NCI-H1105 treated with DMSO at 0.1 percent for 48 hours (cell line): ENCODE results near the gene LPP.

ENCODE experiments used
- DNase-seq: peaks from one replicate; lab custom pipeline; 2025; lab: John Stamatoyannopoulos, UW

LPP gene

DNA sequence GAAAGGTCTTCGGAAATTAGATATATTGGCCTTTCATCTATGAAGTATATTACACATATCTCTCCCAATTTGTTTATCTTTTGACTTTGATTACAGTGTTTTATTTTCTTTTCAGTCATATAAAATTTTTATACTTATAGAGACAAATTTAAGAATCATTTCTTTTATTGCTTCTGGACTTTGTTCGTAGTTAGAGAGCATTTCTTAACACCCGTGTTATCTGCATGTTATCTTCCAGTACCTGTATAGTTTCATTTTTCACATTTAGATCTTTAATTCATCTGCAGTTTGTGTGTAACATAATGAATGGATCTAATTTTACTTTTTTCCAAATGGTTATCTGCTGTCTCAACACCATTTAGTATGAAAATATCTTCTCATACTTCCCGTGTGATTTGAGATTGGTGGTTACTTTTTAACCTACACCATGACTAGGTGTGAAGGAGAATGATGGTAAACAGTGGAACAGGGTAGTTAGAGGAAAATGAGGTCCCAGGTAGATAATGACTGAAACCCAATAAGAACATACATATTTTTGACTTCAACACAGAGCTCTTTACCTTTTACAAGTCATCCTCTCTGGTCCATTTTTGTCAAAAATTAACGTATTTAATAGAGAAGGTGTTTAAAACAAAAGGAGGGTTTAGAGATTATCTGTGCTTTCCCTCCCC lies 99.3 kb downstream of the LPP start:
- no peak for DNase-seq

DNA sequence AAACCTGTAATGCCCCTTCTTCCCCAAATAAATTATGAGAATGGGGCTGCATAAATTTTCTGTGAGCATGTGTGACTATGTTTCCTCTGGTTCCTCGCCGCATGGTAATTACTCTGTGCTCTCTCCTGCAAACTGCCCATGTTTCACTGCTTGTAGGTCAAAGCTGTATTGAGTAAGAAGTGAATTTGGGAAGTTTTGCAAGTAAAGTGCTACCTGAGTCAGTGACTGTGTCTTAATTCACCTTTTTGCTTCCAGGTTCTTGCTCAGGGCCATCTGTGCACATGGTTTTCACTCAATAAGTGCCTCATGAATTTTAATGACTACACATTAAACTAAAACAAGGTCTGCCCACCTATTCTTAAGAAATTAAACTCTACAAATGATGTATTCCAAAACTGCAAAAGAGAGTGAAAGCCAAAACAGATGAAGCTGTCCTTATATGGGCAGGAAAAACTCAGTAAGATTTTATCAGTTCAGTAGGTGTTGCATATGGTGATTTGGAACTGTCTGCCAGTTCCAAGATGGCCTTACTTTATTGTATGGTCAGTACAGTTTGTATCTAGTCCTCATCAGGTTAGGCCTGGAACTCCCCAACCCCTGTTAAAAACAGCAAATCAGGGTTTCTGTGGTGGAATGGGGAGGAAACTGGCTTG lies 100.0 kb downstream of the LPP start:
- no peak for DNase-seq

DNA sequence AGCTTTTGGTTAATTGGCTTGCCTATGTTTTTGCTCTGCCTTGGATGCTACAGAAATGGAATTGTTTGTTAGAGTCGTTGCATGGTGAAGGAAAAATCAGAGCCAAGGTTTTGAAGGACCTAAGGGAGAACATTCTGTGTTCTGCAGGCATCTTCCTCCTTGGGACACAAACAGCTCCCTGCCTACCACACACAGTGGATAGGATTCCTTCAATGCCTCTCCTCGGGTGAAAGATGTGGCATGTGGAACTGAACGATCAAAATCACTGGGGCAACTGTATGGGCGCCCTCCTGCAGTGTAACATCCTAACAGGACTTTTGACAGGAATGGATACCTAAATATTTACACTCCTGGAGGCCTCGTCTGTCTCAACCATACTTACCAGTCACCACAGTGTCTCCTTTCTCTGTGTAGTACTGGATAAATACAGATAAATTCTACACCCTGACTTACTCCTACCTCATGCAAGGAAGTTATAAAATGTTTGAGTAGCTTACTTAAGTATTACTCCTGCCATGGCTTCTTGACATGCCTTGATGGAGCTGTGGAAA lies 100.6 kb downstream of the LPP start:
- DNase-seq, result no peak

DNA sequence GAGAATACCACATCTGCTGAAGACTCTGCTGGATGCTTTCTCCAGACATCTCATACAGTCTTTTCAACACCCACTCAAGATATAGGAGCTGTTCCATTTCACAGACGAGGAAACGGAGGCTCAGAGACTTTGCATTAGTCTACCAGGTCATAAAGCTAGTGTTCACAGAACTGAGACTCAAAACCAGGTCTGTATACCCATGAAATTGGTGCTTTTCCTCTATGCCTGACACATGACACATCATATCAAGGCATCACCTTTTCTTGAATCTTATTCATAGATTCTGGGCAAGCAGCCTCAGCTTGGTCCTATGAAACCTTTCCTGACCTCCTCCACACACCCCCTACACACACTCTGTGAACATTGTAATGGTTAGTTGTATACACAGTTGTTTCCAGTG lies 101.2 kb downstream of the LPP start:
- DNase-seq, result no peak

DNA sequence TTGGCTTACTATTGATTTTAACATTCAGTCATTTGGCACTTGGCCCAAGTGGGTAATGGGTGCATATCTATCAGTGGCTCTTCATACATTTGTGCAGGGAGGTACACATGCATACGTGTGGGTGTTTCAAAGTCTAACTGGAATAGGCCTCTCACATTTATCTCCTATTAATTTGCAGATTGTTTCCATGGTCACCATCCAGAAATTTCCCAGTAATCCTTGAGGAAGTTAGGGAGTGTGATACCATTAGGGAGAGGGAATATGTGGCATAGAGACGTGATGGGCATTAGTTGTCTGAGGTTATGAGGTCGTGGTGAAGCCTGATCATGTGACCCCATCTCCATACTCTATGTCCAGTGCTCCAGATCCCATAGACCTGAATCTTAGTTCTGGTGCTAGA lies 102.8 kb downstream of the LPP start:
- DNase-seq, result no peak

DNA sequence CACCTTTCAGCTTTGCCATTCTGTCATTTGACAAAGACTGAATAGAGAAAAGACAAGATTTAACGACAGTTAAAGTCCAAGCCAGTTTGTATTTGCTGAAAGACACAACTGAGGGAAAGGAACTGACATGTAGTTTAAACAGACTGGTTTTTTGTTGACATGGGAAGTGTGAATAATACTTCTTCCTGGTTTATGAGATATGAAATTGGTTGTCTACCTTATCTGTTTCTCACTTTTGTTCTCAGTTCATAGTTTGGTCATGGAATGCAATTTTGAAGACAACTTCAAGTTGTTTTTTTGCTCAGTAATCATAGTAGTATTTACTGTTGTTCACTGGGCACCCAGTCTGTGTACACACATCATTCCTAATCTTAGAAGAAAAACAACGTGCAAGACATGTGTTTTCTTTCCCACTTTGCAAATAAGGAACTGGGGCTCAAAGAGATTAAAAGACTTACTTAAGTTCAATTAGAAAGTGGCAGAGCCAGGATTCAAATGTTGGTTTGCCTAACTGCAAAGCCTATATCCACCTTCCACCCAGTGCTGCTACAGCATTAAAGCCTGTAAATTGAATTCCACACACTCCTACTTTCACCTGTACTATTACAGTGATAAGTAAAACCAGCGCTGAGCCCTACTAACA lies 103.5 kb downstream of the LPP start:
- no peak for DNase-seq

DNA sequence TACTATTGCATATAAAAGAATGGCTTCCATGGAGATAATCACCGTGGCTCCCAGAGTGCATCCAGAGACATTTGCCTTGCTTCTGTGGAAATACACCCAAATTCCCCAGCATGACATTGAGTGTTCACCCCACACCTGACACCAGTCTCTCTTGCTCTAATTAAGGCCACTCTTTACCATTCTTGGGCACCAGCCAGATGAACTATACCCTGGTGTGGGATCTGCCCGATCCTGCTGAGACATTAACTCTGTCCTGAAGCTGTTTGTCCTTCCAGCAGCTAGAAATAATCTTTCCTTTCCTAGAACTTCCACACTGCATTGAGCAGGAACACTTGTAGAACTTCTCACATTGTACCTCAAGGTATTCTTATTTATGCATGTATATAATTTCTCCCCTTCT lies 105.2 kb downstream of the LPP start:
- DNase-seq, result no peak

DNA sequence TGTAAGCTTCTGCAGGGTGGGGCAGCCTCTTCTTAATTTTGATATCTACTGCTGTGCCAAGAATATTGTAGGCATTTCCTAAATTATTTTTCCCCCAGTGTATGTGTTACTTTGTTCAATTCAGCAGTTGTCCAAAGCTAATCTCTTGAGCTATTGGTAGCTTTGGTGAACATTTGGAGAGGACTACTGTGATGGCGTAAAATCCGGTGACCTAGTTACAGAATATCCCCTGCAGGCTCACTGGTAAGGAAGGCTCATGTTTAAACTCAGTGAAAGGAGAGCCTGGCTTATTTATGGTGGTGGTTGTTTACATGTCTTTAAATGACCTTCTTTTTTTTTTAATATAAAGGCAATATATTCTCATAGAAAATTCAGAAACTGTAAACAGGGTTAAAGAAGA lies 105.6 kb downstream of the LPP start:
- no peak for DNase-seq

DNA sequence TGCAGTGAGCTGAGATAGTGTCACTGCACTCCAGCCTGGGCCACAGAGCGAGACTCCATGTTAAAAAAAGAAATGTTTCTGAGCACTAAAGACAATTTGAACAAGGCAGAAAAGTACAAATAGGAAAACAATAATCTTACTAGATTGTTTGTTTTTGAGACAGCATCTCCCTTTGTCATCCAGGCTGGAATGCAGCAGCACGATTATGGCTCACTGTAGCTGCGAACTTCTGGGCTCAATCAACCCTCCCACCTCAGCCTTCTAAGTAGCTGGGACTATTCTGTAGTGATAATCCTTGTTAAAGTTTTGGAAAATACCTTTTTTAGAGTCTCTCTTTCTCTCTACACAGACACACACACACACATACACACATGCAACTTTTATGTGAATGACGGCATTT lies 107.1 kb downstream of the LPP start:
- no peak for DNase-seq

DNA sequence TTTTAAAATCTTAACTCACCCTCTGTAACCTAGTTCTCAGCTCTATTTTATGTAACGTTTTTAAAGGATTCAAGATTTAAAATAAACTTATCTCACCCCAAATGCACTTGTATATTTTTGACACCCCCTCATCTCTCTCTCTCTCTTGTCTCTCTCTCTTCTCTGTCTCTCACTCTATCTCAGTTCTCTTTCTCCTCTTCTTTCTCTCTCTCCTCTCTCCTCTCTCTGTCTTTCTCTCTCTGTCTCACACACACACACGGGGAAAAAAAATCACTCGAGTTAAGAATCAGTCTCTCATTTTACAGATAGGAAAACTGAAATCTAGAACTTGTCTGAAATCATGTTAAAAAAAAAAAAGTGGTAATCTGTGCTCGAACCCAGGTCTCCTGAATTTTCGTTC lies 108.5 kb downstream of the LPP start:
- no peak for DNase-seq

DNA sequence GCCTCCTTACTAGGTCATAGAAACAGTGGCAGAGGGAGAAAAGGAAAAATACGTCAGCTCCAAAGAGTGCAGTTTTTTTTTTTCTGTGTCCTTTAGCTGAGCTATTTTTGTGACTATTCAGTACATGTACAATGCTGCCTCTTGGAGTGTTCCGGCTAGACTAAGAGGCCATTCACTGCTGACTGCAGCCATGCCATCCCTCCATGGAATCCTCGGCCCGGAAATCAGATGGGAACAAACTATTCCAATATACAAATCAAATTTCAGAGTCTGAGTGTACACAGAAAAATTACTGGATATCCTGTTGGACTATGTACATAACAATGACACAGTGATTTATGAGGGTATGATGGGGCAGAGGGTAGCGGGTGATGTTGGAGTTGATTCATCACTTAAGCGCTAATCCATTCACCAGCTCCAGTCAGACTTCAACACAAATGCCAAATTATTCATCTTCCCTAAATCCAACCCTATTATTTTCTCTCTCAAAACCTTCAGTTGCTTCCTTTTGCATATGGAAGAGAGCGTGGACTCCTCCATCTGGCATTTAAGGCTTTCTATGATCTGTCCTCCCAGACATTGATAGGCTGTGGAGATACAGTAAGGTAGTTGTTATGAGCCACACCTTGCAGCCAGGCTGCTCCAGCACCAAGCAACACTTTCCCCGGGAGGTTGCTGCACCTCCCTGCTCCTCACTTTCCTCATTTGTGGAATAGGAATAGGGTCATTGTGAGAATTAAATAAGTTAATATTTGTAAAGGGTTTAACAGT lies 109.1 kb downstream of the LPP start:
- DNase-seq, result no peak

DNA sequence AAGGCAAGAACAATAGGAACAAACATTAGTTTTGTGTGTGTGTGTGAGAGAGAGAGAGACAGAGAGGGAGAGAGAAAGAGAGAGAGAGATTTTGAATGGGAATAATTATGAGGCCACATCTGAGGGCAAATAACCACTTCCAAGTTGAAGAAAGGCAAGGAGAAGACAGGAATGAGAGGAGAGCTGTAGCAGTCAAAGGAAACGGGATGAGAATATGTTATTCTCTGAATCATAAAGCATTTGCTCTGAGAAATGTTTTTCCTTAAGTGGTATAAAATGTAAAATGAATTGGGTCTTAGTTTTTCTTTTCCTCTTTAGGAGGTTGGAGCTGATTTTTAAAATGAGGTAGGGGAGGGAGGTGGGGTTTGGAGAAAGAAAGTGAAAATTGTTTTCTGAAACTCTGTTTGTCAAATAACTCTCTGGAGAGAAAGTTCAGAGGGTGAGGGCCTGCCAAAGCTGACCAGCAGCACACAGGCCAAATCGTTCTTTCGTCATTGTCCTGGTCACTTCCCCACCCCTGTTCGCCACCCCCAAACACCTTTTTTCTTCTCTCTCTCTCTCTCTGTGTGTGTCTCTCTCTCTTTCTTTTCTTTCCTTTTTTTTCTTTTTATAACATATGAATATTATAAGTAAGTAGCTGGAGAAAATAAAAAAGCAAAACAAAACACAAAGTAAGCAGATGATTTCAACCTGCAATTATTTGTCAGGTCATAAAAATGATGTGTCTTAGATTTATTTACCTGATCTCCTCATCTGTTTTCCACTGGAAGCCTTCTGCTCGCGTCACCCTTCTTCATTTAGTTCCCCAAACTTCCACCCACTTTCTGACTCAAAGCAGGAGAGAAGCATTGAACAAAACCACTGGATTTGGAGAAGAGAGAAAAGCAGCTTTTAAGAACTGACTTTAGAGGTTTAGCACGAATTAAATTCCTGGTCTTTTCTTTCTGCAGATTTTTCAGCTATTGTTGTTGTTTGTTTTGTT lies 110.6 kb downstream of the LPP start:
- no peak for DNase-seq

DNA sequence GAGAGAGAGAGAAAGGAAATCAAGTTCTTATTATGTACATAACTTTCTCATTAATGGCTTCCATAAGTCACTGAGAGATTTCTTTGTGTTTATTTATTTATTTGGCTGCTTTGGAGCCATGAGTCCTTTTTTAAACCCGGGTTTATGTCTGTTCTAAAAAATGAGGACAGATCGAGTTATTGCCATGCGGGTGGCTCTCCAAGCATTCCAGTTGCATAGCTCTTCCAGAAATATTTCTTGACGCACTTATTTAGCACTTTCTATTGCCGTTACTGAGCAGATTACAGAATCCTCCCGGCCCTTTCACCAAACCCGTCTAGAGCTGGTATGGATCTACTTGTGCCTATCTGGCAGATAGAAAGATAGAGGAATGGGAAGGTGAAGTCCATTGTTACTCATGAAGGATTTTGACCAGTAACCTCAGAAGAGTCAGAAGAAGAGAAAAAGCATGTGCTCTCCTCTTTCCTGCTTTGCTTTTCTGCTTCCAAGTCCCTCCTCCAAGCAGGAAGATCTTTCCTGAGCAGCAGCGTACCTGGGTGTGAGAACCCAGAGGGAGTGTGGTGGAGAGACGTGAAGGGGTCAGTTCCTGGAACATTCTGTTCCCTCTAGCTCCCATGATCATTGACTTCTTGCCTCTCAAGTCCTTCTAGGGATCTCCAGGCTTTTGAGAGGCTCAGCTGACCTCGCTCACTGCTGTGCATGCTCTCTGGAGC lies 112.8 kb downstream of the LPP start:
- no peak for DNase-seq

DNA sequence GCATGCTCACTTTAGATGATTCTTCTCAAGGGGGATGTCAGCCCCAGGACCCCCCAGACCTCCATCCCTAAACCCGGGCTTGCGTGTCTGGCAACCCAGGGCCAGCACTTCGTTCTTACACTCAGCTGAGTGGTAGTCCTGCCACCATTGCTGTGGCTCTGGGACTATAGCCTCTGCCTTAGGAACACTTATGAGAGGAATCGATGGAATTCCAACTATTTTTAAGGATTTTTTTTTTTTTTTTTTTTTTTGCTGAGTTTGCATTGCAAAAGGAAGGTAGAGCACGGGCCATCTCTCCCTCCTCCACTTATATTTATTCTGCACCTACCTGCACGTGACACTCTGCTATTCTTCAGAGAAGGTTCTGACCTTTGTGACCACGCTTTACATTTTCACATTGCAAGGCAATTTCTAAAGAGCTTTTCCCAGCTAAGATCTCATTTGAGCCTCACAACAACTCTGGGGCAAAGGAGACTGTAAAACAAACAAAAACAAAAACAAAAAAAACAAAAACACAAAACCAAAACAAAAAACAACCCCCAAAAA lies 113.9 kb downstream of the LPP start:
- no peak for DNase-seq

DNA sequence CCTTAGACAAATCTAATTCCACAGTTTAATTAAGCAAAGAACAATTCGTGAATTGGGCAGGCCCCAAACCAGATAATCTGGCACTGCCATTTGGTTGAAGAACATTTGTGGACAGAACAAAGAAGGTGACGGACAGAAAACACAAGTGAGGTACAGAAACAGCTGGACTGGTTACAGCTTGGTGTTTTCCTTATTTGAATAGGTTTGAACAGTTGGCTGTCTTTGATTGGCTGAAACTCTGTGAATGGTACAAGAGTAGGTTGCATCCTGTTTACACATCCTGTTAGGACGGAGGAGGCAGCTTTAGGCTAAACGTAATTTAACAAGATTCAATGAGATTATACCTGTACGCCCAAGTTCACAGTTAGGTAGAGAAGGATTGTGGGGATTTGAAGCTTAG lies 114.4 kb downstream of the LPP start:
- DNase-seq, result no peak

DNA sequence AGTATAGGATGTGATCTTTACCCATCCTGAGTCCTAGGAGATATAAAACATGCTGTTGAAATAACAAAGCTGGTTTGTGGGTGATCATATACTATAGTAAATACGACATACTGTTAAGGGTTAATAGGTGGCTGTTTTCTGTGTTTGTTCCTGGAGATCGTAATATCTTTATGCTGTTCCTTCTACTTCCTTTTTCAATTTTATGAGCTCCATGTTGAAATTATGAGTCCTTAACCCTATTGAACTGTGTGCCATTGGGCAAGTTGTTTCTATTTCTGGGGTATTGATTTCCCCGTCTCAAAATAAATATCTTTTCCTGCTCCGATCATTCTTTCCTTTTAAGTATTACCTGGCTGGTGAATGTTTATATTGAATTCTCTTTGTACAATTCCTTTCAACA lies 115.1 kb downstream of the LPP start:
- DNase-seq, result no peak

DNA sequence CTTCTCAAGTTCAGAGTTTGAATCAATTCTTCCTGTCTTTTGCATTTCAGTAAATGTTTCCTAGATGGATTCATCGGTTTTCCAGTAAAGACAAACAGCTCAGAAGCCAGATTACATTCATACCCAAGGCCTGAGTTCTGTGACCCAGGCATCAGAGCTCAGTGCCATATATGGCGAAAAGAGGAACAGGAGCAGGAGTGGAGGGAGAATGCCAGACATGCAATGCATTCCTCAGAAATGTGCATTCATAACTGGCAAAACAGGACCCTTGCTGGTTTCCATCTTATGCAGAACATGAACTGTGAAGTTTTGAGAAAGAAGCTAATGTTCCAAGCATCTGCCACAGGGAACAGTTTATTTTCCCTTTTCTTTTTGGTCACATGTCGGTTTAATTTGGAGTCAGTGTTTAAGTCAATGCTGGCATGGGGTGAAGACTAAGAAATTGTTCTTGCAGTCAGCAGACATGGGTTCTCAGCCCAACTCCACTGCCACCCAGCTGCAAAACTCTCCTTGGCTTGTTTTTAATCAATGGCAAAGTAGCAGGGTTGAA lies 116.5 kb downstream of the LPP start:
- no peak for DNase-seq

DNA sequence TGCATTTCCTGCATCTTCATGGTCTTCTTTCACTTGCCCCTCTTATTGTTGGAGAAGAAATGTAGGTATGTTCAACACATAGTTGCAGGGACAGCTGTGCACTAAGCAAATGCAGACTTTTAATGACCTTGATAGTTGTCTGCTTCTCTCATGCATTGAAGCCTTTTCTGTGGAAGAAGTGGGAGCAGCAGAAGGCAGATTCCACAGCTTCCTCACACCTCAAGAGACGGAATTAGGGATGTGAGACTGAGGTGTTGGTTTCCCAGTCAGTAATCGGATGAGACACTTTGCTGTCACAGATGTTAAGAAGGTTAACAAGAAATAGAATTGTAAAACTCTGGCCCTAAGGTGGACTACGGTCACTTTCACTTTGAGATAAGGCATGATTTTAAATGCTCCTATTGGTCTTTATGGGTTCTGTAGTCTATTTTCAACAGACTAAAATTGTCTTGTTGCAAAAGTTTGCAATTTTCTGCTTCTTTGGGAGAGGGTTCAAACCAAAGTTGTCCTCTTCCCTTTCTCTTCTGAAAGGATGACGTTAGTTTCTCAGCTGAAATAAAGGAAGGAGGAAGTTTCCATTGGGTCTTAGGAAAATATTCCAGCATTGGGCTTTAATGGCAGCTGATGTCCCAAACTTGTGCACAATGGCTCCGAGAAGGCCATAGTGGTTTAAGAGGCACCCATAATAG lies 117.4 kb downstream of the LPP start:
- DNase-seq, result no peak
